K562 (cell line): ENCODE data around the gene AFF3.

Source experiments
- C11orf30 ChIP-seq: fragments of 450-650 bp; IDR thresholded peaks from 2 replicates; pipeline ENCODE4 v1.6.1; 2016; ENCODE audit warnings: low read depth, mild to moderate bottlenecking
- CHCHD3 ChIP-seq: fragments of 250-450 bp; sonication (Bioruptor Pico); IDR thresholded peaks from 2 replicates; pipeline ENCODE4 v2.1.2; 2022; ENCODE audit warnings: mild to moderate bottlenecking
- IFI16 ChIP-seq: fragments of 250-450 bp; sonication (Bioruptor Pico); IDR thresholded peaks from 2 replicates; pipeline ENCODE4 v2.1.2; 2022; ENCODE audit warnings: mild to moderate bottlenecking, inconsistent platforms
- LARP7 ChIP-seq: fragments of 450-650 bp; IDR thresholded peaks from 2 replicates; pipeline ENCODE4 v1.6.1; 2016
- MTA2 ChIP-seq: fragments of 450-650 bp; IDR thresholded peaks from 2 replicates; pipeline ENCODE4 v1.6.1; 2016; ENCODE audit warnings: low read depth
- NRF1 ChIP-seq, 2 experiments: fragments of 450-650 bp; IDR thresholded peaks in 1 of 2; conservative IDR thresholded peaks in 1 of 2; 2 replicates each; pipeline ENCODE4 v1.6.1; 2014; ENCODE audit warnings: mild to moderate bottlenecking in 2 of 2
- TEAD4 ChIP-seq, 2 experiments: sonication (generic) in 1 of 2; formaldehyde crosslinking in 1 of 2; IDR thresholded peaks; 2 replicates each; pipeline versions ENCODE4 v1.6.1 to v1.8.0; 2012 to 2022; ENCODE audit warnings: borderline replicate concordance in 1 of 2, inconsistent platforms in 1 of 2, low read length in 1 of 2, mild to moderate bottlenecking in 1 of 2, missing genetic modification reagents in 1 of 2
- ZNF75A ChIP-seq: fragments of 450-650 bp; formaldehyde crosslinking; IDR thresholded peaks from 2 replicates; pipeline ENCODE4 v1.4.0; 2020; ENCODE audit warnings: mild to moderate bottlenecking
- TF ChIP-seq, protein P1 (sequence below): sonication (generic); formaldehyde crosslinking; IDR thresholded peaks from 2 replicates; pipeline ENCODE4 v1.8.1; 2023; ENCODE audit warnings: missing genetic modification reagents, mild to moderate bottlenecking, borderline replicate concordance
- TF ChIP-seq, protein P2 (sequence below), 3 experiments: IDR thresholded peaks in 2 of 3; conservative IDR thresholded peaks in 1 of 3; 2 replicates each; pipeline ENCODE4 v1.5.1; 2011 to 2012; ENCODE audit warnings: low read length in 3 of 3, mild to moderate bottlenecking in 3 of 3, control low read depth in 2 of 3, improper control_type of control experiment in 1 of 3, inconsistent platforms in 1 of 3, low read depth in 1 of 3, mixed read lengths in 1 of 3, moderate library complexity in 1 of 3; ENCODE audit not compliant: insufficient read depth in 2 of 3
- TF ChIP-seq, protein P3 (sequence below), 2 experiments: fragments of 450-650 bp in 1 of 2; IDR thresholded peaks; 2 replicates each; pipeline ENCODE4 v1.6.1; 2011 to 2017; ENCODE audit warnings: low read depth in 2 of 2, antibody characterized with exemption in 1 of 2, borderline replicate concordance in 1 of 2, low read length in 1 of 2, mild to moderate bottlenecking in 1 of 2, mixed read lengths in 1 of 2; ENCODE audit not compliant: control insufficient read depth in 1 of 2

DNA sequence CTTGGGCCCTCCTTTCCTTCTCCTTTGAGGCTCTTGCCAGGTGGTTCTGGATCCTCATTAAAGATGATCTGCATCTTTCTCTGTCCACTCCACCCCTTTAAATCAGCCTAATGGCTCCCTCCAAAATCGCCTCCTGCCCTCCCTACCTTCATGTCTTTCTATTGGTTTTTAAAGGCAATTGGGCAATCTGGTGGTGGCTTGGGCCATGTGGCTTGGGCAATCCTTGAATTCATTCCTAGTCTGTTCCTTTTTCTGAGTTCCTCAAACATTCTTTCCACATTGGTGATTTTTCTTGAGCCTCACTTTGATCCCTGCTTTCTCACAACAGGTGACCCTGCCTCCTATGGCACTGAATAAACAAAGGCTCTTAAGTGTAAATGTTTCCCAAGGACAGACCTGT is 386.3 kb downstream of the AFF3 start:
- TF ChIP-seq, protein P1, sequence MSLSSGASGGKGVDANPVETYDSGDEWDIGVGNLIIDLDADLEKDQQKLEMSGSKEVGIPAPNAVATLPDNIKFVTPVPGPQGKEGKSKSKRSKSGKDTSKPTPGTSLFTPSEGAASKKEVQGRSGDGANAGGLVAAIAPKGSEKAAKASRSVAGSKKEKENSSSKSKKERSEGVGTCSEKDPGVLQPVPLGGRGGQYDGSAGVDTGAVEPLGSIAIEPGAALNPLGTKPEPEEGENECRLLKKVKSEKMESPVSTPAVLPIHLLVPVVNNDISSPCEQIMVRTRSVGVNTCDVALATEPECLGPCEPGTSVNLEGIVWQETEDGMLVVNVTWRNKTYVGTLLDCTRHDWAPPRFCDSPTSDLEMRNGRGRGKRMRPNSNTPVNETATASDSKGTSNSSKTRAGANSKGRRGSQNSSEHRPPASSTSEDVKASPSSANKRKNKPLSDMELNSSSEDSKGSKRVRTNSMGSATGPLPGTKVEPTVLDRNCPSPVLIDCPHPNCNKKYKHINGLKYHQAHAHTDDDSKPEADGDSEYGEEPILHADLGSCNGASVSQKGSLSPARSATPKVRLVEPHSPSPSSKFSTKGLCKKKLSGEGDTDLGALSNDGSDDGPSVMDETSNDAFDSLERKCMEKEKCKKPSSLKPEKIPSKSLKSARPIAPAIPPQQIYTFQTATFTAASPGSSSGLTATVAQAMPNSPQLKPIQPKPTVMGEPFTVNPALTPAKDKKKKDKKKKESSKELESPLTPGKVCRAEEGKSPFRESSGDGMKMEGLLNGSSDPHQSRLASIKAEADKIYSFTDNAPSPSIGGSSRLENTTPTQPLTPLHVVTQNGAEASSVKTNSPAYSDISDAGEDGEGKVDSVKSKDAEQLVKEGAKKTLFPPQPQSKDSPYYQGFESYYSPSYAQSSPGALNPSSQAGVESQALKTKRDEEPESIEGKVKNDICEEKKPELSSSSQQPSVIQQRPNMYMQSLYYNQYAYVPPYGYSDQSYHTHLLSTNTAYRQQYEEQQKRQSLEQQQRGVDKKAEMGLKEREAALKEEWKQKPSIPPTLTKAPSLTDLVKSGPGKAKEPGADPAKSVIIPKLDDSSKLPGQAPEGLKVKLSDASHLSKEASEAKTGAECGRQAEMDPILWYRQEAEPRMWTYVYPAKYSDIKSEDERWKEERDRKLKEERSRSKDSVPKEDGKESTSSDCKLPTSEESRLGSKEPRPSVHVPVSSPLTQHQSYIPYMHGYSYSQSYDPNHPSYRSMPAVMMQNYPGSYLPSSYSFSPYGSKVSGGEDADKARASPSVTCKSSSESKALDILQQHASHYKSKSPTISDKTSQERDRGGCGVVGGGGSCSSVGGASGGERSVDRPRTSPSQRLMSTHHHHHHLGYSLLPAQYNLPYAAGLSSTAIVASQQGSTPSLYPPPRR = no peak
- TF ChIP-seq NRF1 (conservative IDR thresholded peaks at IDR 0.05 in 1 of 2, IDR thresholded peaks at IDR 0.05 in 1 of 2) (no peak), LARP7 (no peak), TEAD4 (IDR thresholded peaks at IDR 0.05; ENCODE audit: low read length) (no peak), TEAD4 (CRISPR knock-in tag; IDR thresholded peaks at IDR 0.05; ENCODE audit: borderline replicate concordance) (no peak), MTA2 (no peak), CHCHD3 (CRISPR knock-in tag) (no peak), IFI16 (CRISPR knock-in tag) (no peak), C11orf30 (no peak), ZNF75A (CRISPR knock-in tag) (no peak)
- TF ChIP-seq, protein P2, sequence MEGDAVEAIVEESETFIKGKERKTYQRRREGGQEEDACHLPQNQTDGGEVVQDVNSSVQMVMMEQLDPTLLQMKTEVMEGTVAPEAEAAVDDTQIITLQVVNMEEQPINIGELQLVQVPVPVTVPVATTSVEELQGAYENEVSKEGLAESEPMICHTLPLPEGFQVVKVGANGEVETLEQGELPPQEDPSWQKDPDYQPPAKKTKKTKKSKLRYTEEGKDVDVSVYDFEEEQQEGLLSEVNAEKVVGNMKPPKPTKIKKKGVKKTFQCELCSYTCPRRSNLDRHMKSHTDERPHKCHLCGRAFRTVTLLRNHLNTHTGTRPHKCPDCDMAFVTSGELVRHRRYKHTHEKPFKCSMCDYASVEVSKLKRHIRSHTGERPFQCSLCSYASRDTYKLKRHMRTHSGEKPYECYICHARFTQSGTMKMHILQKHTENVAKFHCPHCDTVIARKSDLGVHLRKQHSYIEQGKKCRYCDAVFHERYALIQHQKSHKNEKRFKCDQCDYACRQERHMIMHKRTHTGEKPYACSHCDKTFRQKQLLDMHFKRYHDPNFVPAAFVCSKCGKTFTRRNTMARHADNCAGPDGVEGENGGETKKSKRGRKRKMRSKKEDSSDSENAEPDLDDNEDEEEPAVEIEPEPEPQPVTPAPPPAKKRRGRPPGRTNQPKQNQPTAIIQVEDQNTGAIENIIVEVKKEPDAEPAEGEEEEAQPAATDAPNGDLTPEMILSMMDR (IDR thresholded peaks at IDR 0.05 in 2 of 3, conservative IDR thresholded peaks at IDR 0.05 in 1 of 3; ENCODE audit: insufficient read depth in 2 of 3, low read depth in 1 of 3, low read length in 3 of 3) = no peak
- TF ChIP-seq, protein P3, sequence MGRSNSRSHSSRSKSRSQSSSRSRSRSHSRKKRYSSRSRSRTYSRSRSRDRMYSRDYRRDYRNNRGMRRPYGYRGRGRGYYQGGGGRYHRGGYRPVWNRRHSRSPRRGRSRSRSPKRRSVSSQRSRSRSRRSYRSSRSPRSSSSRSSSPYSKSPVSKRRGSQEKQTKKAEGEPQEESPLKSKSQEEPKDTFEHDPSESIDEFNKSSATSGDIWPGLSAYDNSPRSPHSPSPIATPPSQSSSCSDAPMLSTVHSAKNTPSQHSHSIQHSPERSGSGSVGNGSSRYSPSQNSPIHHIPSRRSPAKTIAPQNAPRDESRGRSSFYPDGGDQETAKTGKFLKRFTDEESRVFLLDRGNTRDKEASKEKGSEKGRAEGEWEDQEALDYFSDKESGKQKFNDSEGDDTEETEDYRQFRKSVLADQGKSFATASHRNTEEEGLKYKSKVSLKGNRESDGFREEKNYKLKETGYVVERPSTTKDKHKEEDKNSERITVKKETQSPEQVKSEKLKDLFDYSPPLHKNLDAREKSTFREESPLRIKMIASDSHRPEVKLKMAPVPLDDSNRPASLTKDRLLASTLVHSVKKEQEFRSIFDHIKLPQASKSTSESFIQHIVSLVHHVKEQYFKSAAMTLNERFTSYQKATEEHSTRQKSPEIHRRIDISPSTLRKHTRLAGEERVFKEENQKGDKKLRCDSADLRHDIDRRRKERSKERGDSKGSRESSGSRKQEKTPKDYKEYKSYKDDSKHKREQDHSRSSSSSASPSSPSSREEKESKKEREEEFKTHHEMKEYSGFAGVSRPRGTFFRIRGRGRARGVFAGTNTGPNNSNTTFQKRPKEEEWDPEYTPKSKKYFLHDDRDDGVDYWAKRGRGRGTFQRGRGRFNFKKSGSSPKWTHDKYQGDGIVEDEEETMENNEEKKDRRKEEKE (IDR thresholded peaks at IDR 0.05; ENCODE audit: borderline replicate concordance in 1 of 2, control insufficient read depth in 1 of 2, low read depth in 2 of 2, low read length in 1 of 2) = no peak
